ENCODE results near the gene STEAP1.

Gene STEAP1

DNA sequence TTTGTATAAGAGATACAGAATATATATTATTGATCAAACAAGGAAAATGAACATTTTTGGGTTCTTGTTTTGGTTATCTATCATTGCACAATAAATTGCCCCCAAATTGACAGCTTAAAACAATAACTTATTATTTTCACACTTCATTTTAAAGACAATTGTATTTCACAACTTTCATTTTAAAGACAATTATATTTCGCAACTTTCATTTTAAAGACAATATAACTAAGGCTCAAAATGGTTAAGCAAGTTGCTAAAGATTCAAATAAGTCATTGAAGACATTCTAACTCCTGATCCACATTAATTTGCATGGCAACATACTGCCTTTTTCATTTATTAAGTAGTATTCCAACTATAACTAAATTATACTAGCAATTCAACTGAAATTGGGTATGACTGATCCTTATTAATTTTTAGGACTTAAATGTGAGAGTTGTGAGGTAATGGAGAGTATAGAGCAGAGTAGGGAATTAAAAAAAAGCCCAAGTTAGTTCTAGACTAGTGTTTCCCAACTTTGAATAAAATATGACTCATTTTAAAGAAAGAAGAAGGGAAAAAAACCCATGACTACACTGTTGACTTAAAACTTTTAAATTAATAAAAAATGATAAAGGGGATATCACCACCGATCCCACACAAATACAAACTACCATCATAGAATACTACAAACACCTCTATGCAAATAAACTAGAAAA, 47.4 kb downstream of the STEAP1 start:
- TF ChIP-seq, protein P1, sequence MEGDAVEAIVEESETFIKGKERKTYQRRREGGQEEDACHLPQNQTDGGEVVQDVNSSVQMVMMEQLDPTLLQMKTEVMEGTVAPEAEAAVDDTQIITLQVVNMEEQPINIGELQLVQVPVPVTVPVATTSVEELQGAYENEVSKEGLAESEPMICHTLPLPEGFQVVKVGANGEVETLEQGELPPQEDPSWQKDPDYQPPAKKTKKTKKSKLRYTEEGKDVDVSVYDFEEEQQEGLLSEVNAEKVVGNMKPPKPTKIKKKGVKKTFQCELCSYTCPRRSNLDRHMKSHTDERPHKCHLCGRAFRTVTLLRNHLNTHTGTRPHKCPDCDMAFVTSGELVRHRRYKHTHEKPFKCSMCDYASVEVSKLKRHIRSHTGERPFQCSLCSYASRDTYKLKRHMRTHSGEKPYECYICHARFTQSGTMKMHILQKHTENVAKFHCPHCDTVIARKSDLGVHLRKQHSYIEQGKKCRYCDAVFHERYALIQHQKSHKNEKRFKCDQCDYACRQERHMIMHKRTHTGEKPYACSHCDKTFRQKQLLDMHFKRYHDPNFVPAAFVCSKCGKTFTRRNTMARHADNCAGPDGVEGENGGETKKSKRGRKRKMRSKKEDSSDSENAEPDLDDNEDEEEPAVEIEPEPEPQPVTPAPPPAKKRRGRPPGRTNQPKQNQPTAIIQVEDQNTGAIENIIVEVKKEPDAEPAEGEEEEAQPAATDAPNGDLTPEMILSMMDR (conservative IDR thresholded peaks at IDR 0.05; ENCODE audit: low read depth), result no peak
- ChIA-PET POLR2A (ENCODE audit: low non-redundant PET) (no interaction called here), CTCF (no interaction called here)
- no peak for DNase-seq (ENCODE audit: low spot score)
- no peak overlapping the region for H3K27ac ChIP-seq

DNA sequence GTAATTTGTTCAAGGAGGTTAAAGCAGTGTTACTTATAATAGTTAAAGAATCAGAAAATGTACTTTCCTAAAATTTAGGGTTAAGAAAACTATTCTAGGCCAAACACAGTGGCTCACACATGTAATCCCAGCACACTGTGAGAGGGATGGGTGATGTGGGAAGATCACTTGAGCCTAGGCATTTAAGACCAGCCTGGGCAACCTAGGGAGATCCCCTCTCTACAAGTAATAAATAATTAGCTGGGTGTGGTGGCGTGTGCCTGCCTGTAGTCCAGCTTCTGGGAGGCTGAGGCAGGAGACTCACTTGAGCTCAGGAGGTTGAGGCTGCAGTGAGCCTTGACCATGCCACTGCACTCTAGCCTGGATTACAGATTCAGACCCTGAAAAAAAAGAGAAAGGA, 53.7 kb downstream of the STEAP1 start:
- no peak for DNase-seq (ENCODE audit: low spot score)
- H3K27ac ChIP-seq, result no peak overlapping the region
- TF ChIP-seq, protein P1 (conservative IDR thresholded peaks at IDR 0.05; ENCODE audit: low read depth), result no peak
- POLR2A ChIA-PET (ENCODE audit: low non-redundant PET), result no interaction called here
- CTCF ChIA-PET, result interaction anchor here (1.2 kb wide), 1 partner anchor 13 kb away, joined by 3 read pairs; no protein-coding TSS in a partner anchor

DNA sequence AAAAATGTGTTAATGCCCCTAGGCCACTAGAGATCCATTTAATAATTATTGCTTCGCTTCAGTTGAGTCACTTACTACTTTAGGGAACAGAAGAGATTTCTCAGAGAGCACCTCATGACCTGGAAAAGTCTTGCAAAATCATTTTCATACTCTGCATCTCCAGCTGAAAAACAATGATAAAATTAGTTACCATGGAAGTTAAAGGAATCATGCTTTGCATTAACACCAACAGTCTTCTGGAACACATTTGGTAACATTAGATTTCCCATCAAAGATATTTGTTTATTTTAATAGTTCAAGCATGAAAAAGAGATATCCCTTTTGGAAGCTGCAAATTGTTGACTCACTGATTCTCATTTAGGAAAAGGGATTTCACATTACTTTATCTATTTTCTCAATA, 55.5 kb downstream of the STEAP1 start:
- TF ChIP-seq, protein P1 (conservative IDR thresholded peaks at IDR 0.05; ENCODE audit: low read depth), result no peak
- POLR2A ChIA-PET (ENCODE audit: low non-redundant PET), result no interaction called here
- no peak for DNase-seq (ENCODE audit: low spot score)
- H3K27ac ChIP-seq, result no peak overlapping the region
- CTCF ChIA-PET, result interaction anchor here (0.7 kb wide), 1 partner anchor 88 kb away, joined by 3 read pairs; no protein-coding TSS in a partner anchor

DNA sequence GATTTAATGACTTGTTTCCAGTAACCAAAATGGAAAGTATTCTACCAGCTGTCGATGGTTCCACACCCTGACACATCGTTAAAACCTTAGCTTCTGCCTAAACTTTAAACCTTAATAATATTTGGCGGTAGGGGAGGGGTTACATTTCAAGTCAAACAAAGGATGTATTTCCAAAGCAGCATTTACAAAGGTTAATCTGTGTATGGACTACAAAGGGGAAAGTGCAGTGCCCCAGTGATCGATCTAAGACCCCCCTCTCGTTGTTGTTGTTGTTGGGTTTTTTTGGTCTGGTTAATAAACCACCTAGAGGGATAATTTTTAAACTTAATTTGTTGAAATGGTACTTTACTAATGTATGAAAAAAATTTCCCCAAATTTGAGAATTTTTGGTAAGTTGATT, 56.2 kb downstream of the STEAP1 start:
- CTCF ChIA-PET, result interaction anchor here (0.9 kb wide), 1 partner anchor 39 kb away, joined by 3 read pairs; no protein-coding TSS in a partner anchor
- POLR2A ChIA-PET (ENCODE audit: low non-redundant PET), result no interaction called here
- TF ChIP-seq, protein P1 (conservative IDR thresholded peaks at IDR 0.05; ENCODE audit: low read depth), result no peak
- H3K27ac ChIP-seq, result no peak overlapping the region
- no peak for DNase-seq (ENCODE audit: low spot score)

DNA sequence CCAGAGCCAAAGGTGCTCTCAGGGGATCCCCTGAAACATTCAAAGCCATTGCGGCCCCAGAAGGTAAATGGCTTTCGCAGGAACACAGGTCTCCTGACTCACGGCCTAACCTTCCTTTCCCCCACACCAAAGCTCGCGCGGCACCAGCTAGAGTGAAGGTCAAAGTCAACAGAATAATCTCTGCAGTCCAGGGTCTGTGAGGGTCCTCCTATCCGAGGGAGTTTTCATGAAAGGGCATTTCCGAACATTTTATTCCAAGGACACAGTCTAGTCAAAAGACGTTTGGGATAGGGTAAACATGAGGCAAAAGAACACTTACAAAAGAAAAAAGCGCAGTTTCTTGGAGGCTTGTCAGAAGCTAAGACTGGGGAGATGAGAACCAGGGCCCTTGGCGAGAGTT, 56.7 kb downstream of the STEAP1 start:
- DNase-seq (ENCODE audit: low spot score), result no peak
- H3K27ac ChIP-seq, result no peak overlapping the region
- CTCF ChIA-PET, result interaction anchor here (0.6 to 1.3 kb wide), 5 partner anchors 17 to 49 kb away, joined by 3 to 5 read pairs (median 3); no protein-coding TSS in a partner anchor
- POLR2A ChIA-PET (ENCODE audit: low non-redundant PET), result interaction anchor here (0.5 kb wide), 1 partner anchor 13 kb away, joined by 8 read pairs; no protein-coding TSS in a partner anchor
- TF ChIP-seq, protein P1 (conservative IDR thresholded peaks at IDR 0.05; ENCODE audit: low read depth), result no peak

DNA sequence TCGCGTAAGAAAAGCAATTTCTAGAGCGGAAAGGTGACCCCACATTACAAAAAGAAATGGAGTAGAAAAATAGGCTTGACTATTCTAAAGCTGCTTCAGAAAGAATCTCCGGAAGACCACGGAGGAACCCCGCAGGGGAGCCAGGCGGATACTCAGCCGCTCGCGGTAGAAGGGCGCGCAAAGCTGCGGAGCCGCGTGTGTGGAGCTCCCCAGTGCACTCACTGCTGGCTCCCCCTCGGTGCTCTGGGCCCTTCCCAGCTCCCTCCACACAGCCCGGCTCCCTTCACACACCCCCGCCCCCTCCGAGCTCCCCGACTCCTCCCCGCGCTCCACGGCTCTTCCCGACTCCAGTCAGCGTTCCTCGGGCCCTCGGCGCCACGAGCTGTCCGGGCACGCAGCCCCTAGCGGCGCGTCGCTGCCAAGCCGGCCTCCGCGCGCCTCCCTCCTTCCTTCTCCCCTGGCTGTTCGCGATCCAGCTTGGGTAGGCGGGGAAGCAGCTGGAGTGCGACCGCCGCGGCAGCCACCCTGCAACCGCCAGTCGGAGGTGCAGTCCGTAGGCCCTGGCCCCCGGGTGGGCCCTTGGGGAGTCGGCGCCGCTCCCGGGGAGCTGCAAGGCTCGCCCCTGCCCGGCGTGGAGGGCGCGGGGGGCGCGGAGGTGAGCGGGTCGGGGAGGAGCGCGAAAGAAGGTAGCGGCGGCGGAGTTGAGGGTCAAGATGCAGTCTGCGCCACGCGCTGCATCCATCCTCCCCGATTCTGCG, 57.3 kb downstream of the STEAP1 start, which contains the start of gene STEAP2:
Gene STEAP2, plus strand, starts transcription at position 350 of the 758 bp plus-strand sequence. CDS start 13,343 bp downstream, outside the sequence.
- ChIA-PET POLR2A (ENCODE audit: low non-redundant PET) (interaction anchor here (0.5 to 0.6 kb wide), 2 partner anchors 11 to 14 kb away, joined by 3 to 8 read pairs; no protein-coding TSS in a partner anchor), CTCF (interaction anchor here (0.5 to 1.3 kb wide), 10 partner anchors 16 to 597 kb away, joined by 3 to 5 read pairs (median 3); no protein-coding TSS in a partner anchor)
- TF ChIP-seq, protein P1 (conservative IDR thresholded peaks at IDR 0.05; ENCODE audit: low read depth), result peak; percentile 83
- DNase-seq (ENCODE audit: low spot score), result peak; percentile 72
- H3K27ac ChIP-seq, result no peak within 1 kb of the TSS

Data from RWPE1 (cell line).